ENCODE measurements around the gene ADPGK.
A peak's percentile ranks its signal among the peaks of the same experiment; 100 is the strongest.

The ADPGK gene

GRCh38 chr15:72801590-72802325 is 18.2 kb upstream of the ADPGK start:
- no peak for TF ChIP-seq CTCF (IDR thresholded peaks at IDR 0.05; ENCODE audit: low read depth, low read length, missing control alignments)
- in situ Hi-C loops (cut with HindIII; ENCODE audit: low pct_ligation_motif_present, low sequenced_read_pairs): no loop called here
- Histone ChIP-seq H3K4me3 (ENCODE audit: low read depth, low read length) (no peak overlapping the region), H3K36me3 (replicated peaks) (no peaks in the 10 kb centered on the region), H3K27ac (no peak overlapping the region), H3K27me3 (replicated peaks) (no peaks in the 10 kb centered on the region)
- DNase-seq: no peak

DNA sequence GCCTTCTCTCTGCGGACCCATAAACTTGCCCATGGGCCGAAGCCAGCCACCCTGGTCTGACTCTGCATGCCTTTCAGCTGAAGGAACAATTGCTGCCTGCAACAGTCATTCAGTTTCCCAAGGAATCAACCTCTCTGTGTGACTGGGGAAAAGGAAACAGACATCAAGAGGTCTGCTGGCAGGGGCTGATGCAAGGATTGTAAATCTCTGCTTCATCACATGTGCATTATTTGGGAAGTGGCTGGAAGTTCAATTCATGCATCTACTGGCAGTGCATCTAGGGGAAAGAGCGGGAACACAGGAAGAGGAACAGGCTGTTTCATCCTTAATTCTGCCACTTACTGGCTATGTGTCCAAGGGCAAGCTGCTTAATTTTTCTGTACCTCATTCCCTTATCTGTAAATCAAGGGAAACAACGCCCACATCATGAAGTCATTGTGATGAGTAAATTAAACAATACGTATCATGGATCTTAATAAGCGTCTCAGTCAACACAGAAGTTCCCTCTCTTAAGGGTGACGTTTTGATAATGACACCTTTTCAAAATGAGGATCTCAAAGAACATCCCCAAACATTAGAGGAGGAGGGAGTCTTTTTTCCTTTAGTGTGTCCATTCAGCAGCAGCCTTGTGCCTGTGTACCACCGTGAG is 17.4 kb upstream of the ADPGK start:
- DNase-seq: no peak
- Histone ChIP-seq H3K27me3 (replicated peaks) (no peaks in the 10 kb centered on the region), H3K4me3 (ENCODE audit: low read depth, low read length) (no peak overlapping the region), H3K27ac (no peak overlapping the region), H3K36me3 (replicated peaks) (no peaks in the 10 kb centered on the region)
- no peak for TF ChIP-seq CTCF (IDR thresholded peaks at IDR 0.05; ENCODE audit: low read depth, low read length, missing control alignments)
- in situ Hi-C loops (cut with HindIII; ENCODE audit: low pct_ligation_motif_present, low sequenced_read_pairs): no loop called here

- no peaks in the 10 kb centered on the region for H3K27me3 ChIP-seq (replicated peaks)
Observed at GRCh38 chr15:72797834-72798233, 14.3 kb upstream of the ADPGK start.

DNA sequence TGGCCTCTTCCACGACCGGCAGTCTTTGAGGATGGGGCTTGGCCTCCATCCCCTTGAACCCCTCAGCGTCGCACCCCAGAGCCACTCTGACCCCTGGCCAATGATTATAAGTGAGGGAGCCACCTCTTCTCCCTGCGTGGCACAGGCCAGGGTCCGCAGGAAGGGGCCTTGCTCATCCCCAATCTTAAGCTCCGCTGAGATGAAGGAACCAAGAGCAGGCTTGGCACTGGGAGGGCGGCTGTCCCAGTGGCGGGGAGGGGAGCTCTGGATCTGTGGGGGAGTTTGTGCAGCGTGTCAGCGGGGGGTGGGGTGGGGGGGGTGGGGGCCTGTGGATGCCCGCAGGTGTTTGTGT is 13.8 kb upstream of the ADPGK start:
- in situ Hi-C loops (cut with HindIII; ENCODE audit: low pct_ligation_motif_present, low sequenced_read_pairs): no loop called here
- DNase-seq: no peak
- Histone ChIP-seq H3K4me3 (ENCODE audit: low read depth, low read length) (peak overlapping the region; percentile 60), H3K36me3 (replicated peaks) (no peaks in the 10 kb centered on the region), H3K27me3 (replicated peaks) (no peaks in the 10 kb centered on the region), H3K27ac (no peak overlapping the region)
- TF ChIP-seq CTCF (IDR thresholded peaks at IDR 0.05; ENCODE audit: low read depth, low read length, missing control alignments): no peak

More at GRCh38 chr15:72797834-72798233, 14.3 kb upstream of the ADPGK start:
- no peak for DNase-seq
- in situ Hi-C loops (cut with HindIII; ENCODE audit: low pct_ligation_motif_present, low sequenced_read_pairs): no loop called here
- TF ChIP-seq CTCF (IDR thresholded peaks at IDR 0.05; ENCODE audit: low read depth, low read length, missing control alignments): no peak
- Histone ChIP-seq H3K4me3 (ENCODE audit: low read depth, low read length) (no peak overlapping the region), H3K36me3 (replicated peaks) (no peaks in the 10 kb centered on the region), H3K27ac (no peak overlapping the region)

DNA sequence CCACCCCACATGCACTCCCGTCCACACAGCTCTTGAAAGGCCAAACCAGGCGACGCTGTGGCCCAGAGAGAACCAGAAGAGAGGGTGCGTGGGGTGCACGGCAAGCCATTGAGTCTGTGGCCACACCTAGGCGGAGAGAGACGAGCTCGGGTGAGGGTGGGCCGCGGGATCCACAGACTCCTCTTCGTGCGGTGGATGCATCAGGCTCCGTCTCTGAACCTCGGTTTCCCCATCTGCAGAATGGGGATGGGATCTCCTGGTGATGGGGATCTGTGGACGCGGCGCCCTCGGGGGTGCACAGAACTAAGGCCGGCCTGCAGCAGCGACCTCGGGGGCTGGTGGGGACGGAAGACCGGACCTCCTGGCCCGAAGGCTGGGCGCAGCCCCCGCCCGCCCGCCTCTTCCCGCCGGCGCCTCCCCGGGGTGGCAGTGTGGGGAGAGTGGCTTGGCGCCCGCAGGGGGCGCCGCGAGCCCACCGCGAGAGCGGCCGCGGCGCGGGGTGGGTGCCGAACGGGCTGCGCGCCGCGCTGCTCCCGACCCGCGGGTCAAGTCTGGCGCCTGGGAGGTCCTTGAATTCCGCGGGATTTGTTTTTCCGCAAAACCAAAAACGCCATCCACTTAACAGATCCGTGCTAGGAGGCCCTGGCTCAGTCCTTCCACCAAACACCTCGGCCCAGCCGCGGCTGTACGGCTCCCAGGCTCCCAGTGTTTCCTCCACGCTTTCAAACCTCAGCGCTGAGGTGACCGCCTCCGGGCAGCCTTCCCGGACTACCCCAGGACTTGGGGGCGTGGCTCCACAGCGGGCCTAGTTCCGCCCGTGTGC is 13.2 kb upstream of the ADPGK start:
- DNase-seq: no peak
- in situ Hi-C loops (cut with HindIII; ENCODE audit: low pct_ligation_motif_present, low sequenced_read_pairs): no loop called here
- Histone ChIP-seq H3K4me3 (ENCODE audit: low read depth, low read length) (peak overlapping the region; percentile 60), H3K27me3 (replicated peaks) (no peaks in the 10 kb centered on the region), H3K36me3 (replicated peaks) (no peaks in the 10 kb centered on the region), H3K27ac (no peak overlapping the region)
- TF ChIP-seq CTCF (IDR thresholded peaks at IDR 0.05; ENCODE audit: low read depth, low read length, missing control alignments): peak; percentile 37

All from brain microvascular endothelial cell (primary cell).